Bronchus fibroblast of lung (primary cell): ENCODE measurements around the gene RPL37A. TPM values are rescaled to one million over a fixed set of nuclear protein-coding genes. Genes with fewer than 3 reads are reported as not detected.

Experiments
- total RNA-seq: library from RNA; depleted of rRNA; stranded (reverse); fragments of >200 nt; gene quantifications from 2 replicates; pipeline ENCODE4 v1.2.3, GENCODE V29; 2015

Gene RPL37A
- total RNA-seq = 1,246 and 1,311 TPM in 2 replicates

DNA sequence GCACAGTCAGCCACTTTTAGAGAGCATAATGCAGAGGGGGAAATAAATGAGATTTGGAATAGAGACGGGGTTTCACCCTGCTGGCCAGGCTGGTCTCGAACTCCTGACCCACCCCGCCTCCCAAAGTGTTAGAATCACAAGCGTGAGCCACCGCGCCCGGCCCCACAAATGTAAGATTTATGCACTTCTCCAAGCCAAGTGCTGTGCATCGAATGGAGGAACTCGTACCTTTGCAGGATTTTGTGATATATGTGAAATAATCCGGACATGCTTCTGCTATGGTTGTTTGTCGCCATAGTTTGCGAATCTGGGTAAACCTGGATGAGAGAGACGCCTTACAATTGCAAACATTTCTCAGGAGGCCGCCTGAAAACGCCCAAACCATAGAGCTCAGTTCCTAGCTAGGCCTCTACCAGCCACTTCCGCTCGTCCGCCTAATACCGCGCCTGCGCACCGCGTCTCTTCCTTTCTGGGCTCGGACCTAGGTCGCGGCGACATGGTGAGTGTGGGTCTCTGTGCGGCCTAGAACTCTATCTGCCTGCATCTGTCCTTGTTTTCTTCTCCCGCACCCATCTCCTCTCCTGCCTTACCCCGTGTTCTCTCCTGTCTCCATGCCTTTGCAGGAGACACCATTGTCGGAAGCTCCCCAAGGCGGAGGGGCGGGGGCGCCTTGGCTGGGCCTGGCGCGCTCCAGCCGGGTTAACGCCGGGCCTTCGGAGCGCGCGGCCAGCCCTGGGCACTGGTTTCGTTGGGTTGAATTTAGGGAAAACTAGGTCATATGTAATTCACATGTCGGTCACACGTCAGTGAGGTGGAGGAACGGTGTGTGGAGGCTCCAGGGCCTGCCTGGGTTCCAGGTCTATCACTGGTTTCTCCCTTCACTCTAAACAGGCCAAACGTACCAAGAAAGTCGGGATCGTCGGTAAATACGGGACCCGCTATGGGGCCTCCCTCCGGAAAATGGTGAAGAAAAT lies at the start of gene RPL37A:
Gene RPL37A, plus strand, starts transcription at position 466 of the 974 bp plus-strand sequence. Its CDS starts 31 bp downstream, at position 497.

Other genes with a start within 250 kb of the RPL37A start
- 0.67 and 1.2 TPM in 2 replicates for gene MARCHF4, start 126.4 kb upstream of the RPL37A start, total RNA-seq
- 14.0 and 16.1 TPM in 2 replicates for gene SMARCAL1, start 86.4 kb upstream of the RPL37A start, total RNA-seq
- gene IGFBP2, start 134.6 kb downstream of the RPL37A start, total RNA-seq = 38.7 and 41.2 TPM in 2 replicates
- gene IGFBP5, start 196.7 kb downstream of the RPL37A start, total RNA-seq = 11.6 and 13.7 TPM in 2 replicates